GM20000 (cell line): Measurements from ENCODE around the gene MASP2.
"Not testable (repeated sequence)": the region's sequence is repeated elsewhere in the genome, so short reads cannot be mapped to it uniquely, and the experiment has no call there.

Experiments used
- DNase-seq: peaks from one replicate; pipeline ENCODE4 v3.0.0; 2012; ENCODE audit warnings: low spot score
- CTCF ChIP-seq: IDR thresholded peaks from 2 replicates; pipeline ENCODE4 v1.5.1; 2012; ENCODE audit warnings: mild to moderate bottlenecking, control low read depth; ENCODE audit errors: extremely low read depth, missing control alignments

The MASP2 gene

GRCh38 chr1:11041048-11041447 is 6.0 kb downstream of the MASP2 start:
- TF ChIP-seq CTCF, result no peak
- no peak for DNase-seq

- DNase-seq, result not testable (repeated sequence)
Measured at GRCh38 chr1:11040105-11040429, 7.0 kb downstream of the MASP2 start.

DNA sequence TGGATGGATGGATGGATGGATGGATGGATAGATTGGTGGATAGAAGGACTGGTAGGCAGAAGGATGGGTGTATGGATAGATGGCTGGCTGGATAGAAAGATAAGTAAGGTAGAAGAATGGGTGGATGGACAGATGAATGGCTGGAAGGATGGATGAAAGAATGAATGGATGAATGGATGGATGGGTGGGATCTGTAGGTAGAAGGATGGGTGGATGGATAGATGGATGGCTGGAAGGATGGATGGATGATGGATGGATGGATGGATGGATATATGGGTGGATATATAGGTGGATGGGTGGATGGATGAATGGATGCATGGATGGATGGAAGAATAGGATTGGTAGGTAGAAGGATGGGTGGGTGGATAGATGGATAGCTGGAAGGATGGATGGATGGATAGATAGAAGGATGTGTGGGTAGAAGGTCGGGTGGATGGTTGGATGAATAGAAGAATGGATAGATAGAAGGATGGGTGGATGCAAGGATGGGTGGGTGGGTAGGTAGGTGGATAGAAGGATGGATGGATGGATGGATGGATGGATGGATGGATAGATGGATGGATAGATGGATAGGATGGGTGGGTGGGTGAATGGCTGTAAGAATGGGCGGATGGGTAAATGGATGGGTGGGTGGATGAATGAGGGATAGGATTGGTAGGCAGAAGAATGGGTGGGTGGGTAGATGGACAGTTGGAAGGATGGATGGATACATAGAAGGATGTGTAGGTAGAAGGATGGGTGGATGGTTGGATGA is 7.5 kb downstream of the MASP2 start:
- TF ChIP-seq CTCF, result no peak
- DNase-seq, result no peak

- peak; percentile 97 for TF ChIP-seq CTCF
- peak; percentile 87 for DNase-seq
Measured at GRCh38 chr1:11037740-11038182, 9.3 kb downstream of the MASP2 start.

DNA sequence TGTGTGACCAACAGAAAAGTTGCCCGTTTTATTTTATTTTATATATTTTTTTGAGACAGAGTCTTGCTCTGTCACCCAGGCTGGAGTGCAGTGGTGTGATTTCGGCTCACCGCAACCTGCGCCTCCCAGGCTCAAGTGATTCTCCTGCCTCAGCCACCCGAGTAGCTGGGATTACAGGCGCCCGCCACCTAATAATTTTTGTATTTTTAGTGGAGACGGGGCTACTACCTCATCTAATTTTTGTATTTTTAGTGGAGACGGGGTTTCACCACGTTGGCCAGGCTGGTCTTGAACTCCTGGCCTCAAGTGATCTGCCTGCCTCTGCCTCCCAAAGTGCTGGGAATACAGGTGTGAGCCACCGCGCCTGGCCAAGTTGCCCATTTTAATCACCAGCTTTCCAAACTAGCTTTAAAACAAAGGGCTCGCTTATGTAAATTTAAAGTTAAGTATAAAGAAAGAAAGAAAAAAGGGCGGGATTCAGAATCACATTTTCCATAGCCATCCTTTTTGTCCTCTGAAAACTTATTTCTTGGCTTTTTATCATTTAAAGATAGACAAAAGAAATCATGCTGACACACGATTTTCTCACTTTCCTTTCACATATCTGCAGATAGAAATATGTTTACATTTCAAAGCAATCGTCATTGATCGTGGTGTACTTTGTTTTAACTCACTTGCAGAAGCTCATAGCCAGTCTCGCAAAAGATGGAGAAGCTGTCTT is 9.9 kb downstream of the MASP2 start:
- DNase-seq, result not testable (repeated sequence)

GRCh38 chr1:11031624-11032262 is 15.3 kb downstream of the MASP2 start:
- TF ChIP-seq CTCF, result no peak

DNA sequence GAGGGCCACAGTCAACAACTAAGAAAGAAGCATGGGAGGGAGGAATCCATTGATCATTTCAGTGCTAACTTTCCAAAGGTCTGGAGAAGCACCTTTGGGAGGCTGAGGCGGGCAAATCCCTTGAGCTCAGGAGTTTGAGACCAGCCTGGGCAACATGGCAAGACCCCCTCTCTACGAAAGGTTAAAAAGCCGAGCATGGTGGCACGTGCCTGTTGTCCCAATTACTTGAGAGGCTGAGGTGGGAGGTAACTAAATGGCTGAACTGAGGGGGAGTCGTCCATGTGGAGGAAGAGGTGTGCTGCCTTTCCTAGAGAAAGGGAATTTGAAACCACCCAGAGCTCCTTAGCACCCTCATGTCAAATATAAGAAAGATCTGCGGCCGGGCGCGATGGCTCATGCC is 16.2 kb downstream of the MASP2 start:
- no peak for TF ChIP-seq CTCF
- no peak for DNase-seq

More at GRCh38 chr1:11031624-11032262, 15.3 kb downstream of the MASP2 start:
- DNase-seq, result no peak

GRCh38 chr1:11028018-11028417 is 19.0 kb downstream of the MASP2 start:
- no peak for DNase-seq
- no peak for TF ChIP-seq CTCF
